H1 (cell line): ENCODE data around the gene PYGB. TPM values are rescaled to one million over a fixed set of nuclear protein-coding genes. Genes with fewer than 3 reads are reported as not detected.

Experiments used
- CTCF ChIA-PET: fragments of 300-600 bp; sonication (Branson Sonifier 250); formaldehyde crosslinking; loops from one replicate; lab custom pipeline; 2021; ENCODE audit not compliant: partially characterized antibody; lab: Charles Lee
- POLR2A ChIA-PET: fragments of 300-600 bp; sonication (Branson Sonifier 250); formaldehyde crosslinking; loops from one replicate; lab custom pipeline; 2021; ENCODE audit warnings: inconsistent platforms; ENCODE audit not compliant: partially characterized antibody; lab: Charles Lee
- DNase-seq, 2 experiments: peaks; one replicate each; pipeline versions ENCODE4 v3.0.0 to v3.0.0-alpha.2; 2010 to 2022; ENCODE audit warnings: low spot score in 2 of 2, low read depth in 1 of 2, mixed read lengths in 1 of 2
- FAIRE-seq: peaks from 2 replicates; lab custom pipeline; 2011; peaks lifted over from hg19 to GRCh38; lab: Jason Lieb, UNC
- H2AFZ ChIP-seq: 2 replicates; pipeline ENCODE4 v1.8.1; 2012; ENCODE audit warnings: low read length, inconsistent platforms
- H2AK5ac ChIP-seq: 2 replicates; pipeline ENCODE4 v1.6.1; 2013; ENCODE audit warnings: low read depth, low read length
- H2BK120ac ChIP-seq: replicated peaks from 2 replicates; pipeline ENCODE3; 2013; ENCODE audit warnings: low read depth, low read length, inconsistent platforms
- H2BK12ac ChIP-seq: 2 replicates; pipeline ENCODE4 v1.6.1; 2013; ENCODE audit warnings: low read depth, low read length
- H2BK15ac ChIP-seq: 2 replicates; pipeline ENCODE4 v1.6.1; 2013; ENCODE audit warnings: low read length
- H2BK20ac ChIP-seq: 2 replicates; pipeline ENCODE4 v1.6.1; 2013; ENCODE audit warnings: low read length
- H2BK5ac ChIP-seq: 2 replicates; pipeline ENCODE4 v1.6.1; 2013; ENCODE audit warnings: low read depth, low read length
- H3K14ac ChIP-seq: 2 replicates; pipeline ENCODE4 v1.6.1; 2013; ENCODE audit warnings: inconsistent platforms; ENCODE audit not compliant: insufficient read length
- H3K18ac ChIP-seq: 2 replicates; pipeline ENCODE4 v1.6.1; 2013; ENCODE audit warnings: low read length; ENCODE audit errors: extremely low read depth
- H3K23ac ChIP-seq: 2 replicates; pipeline ENCODE4 v1.6.1; 2013; ENCODE audit warnings: inconsistent platforms; ENCODE audit not compliant: insufficient read length
- H3K23me2 ChIP-seq: 2 replicates; pipeline ENCODE4 v1.6.1; 2013; ENCODE audit warnings: low read depth, low read length
- H3K27ac ChIP-seq: 2 replicates; pipeline ENCODE4 v1.6.1; 2011; ENCODE audit warnings: low read depth, low read length, inconsistent platforms
- H3K27me3 ChIP-seq, 4 experiments: replicated peaks in 1 of 4; 1 replicate in 1 of 4; 2 replicates in 3 of 4; pipeline versions ENCODE4 v1.6.1 to v1.8.1; 2011 to 2013; ENCODE audit warnings: low read length in 3 of 4, mild to moderate bottlenecking in 3 of 4, inconsistent platforms in 2 of 4, mixed read lengths in 2 of 4, moderate library complexity in 1 of 4; ENCODE audit not compliant: control insufficient read depth in 3 of 4, insufficient read depth in 3 of 4; ENCODE audit errors: extremely low read depth in 1 of 4
- H3K36me3 ChIP-seq, 4 experiments: 2 replicates each; pipeline versions ENCODE4 v1.6.1 to v1.8.1; 2011 to 2013; ENCODE audit warnings: mild to moderate bottlenecking in 4 of 4, low read length in 3 of 4, moderate library complexity in 2 of 4, control low read depth in 1 of 4, inconsistent platforms in 1 of 4; ENCODE audit not compliant: insufficient read depth in 4 of 4, control insufficient read depth in 2 of 4
- H3K4ac ChIP-seq: replicated peaks from 2 replicates; pipeline ENCODE3; 2013; ENCODE audit warnings: low read length, low read depth, mixed read lengths, inconsistent platforms; ENCODE audit not compliant: insufficient read length
- H3K4me1 ChIP-seq, 4 experiments: replicated peaks in 1 of 4; 1 replicate in 1 of 4; 2 replicates in 3 of 4; pipeline versions ENCODE4 v1.6.1 to v1.8.1; 2011 to 2013; ENCODE audit warnings: low read length in 3 of 4, inconsistent platforms in 2 of 4, mixed read lengths in 1 of 4; ENCODE audit not compliant: insufficient read depth in 4 of 4, control insufficient read depth in 3 of 4
- H3K4me2 ChIP-seq, 2 experiments: 2 replicates each; pipeline versions ENCODE4 v1.6.1 to v1.8.1; 2011 to 2013; ENCODE audit warnings: low read depth in 2 of 2, low read length in 2 of 2, control low read depth in 1 of 2, inconsistent platforms in 1 of 2, mild to moderate bottlenecking in 1 of 2; ENCODE audit not compliant: insufficient read depth in 1 of 2
- H3K4me3 ChIP-seq, 4 experiments: fragments of 200-600, 300-600 bp in 1 of 4; sonication (generic), shearing (Covaris generic), sonication (Bioruptor Twin) in 1 of 4; 2 replicates each; pipeline versions ENCODE4 v1.5.1 to v1.8.1; 2011 to 2016; ENCODE audit warnings: low read length in 4 of 4, low read depth in 3 of 4, control low read depth in 2 of 4, inconsistent platforms in 2 of 4, mild to moderate bottlenecking in 2 of 4, mixed read lengths in 1 of 4, moderate library complexity in 1 of 4; ENCODE audit not compliant: insufficient read depth in 2 of 4; ENCODE audit errors: extremely low read depth in 1 of 4
- H3K56ac ChIP-seq: replicated peaks from 2 replicates; pipeline ENCODE3; 2013; ENCODE audit warnings: low read depth, mild to moderate bottlenecking, mixed read lengths, low read length, inconsistent platforms; ENCODE audit not compliant: insufficient read length
- H3K79me1 ChIP-seq: 2 replicates; pipeline ENCODE4 v1.6.1; 2013; ENCODE audit warnings: low read depth, low read length, control low read depth
- H3K79me2 ChIP-seq, 2 experiments: 2 replicates each; pipeline versions ENCODE4 v1.6.1 to v1.8.1; 2012 to 2013; ENCODE audit warnings: low read length in 2 of 2, mild to moderate bottlenecking in 2 of 2, inconsistent platforms in 1 of 2; ENCODE audit not compliant: insufficient read depth in 2 of 2, control insufficient read depth in 1 of 2
- H3K9ac ChIP-seq, 4 experiments: replicated peaks in 1 of 4; 1 replicate in 1 of 4; 2 replicates in 3 of 4; pipeline versions ENCODE4 v1.6.1 to v1.8.1; 2011 to 2013; ENCODE audit warnings: low read depth in 3 of 4, low read length in 3 of 4, control low read depth in 2 of 4, mild to moderate bottlenecking in 2 of 4, moderate library complexity in 2 of 4, inconsistent platforms in 1 of 4; ENCODE audit errors: extremely low read depth in 1 of 4
- H3K9me3 ChIP-seq, 2 experiments: 2 replicates each; pipeline versions ENCODE4 v1.6.1 to v1.8.1; 2012 to 2013; ENCODE audit warnings: mild to moderate bottlenecking in 2 of 2, moderate library complexity in 2 of 2, control low read depth in 1 of 2, inconsistent platforms in 1 of 2, low read depth in 1 of 2, low read length in 1 of 2, mixed read lengths in 1 of 2; ENCODE audit not compliant: insufficient read depth in 2 of 2
- H4K20me1 ChIP-seq, 2 experiments: replicated peaks in 1 of 2; 2 replicates each; pipeline versions ENCODE3 to v1.8.1; 2011 to 2013; ENCODE audit warnings: inconsistent platforms in 2 of 2, low read length in 2 of 2, mild to moderate bottlenecking in 1 of 2; ENCODE audit not compliant: insufficient read depth in 2 of 2, control insufficient read depth in 1 of 2
- H4K5ac ChIP-seq: 2 replicates; pipeline ENCODE4 v1.6.1; 2013; ENCODE audit warnings: low read length, low read depth, mixed read lengths, inconsistent platforms; ENCODE audit not compliant: insufficient read length
- H4K8ac ChIP-seq: 2 replicates; pipeline ENCODE4 v1.8.0; 2013; ENCODE audit warnings: mild to moderate bottlenecking, moderate library complexity, low read length, inconsistent platforms; ENCODE audit not compliant: insufficient read depth; ENCODE audit errors: extremely low read depth
- H4K91ac ChIP-seq: replicated peaks from 2 replicates; pipeline ENCODE3; 2013; ENCODE audit warnings: low read length, mixed read lengths, inconsistent platforms; ENCODE audit not compliant: insufficient read length
- BACH1 ChIP-seq: IDR thresholded peaks from 2 replicates; pipeline ENCODE4 v1.6.1; 2012; ENCODE audit warnings: low read length, improper control_type of control experiment
- MAFK ChIP-seq: IDR thresholded peaks from 2 replicates; pipeline ENCODE4 v1.6.1; 2012; ENCODE audit warnings: low read depth, mild to moderate bottlenecking, improper control_type of control experiment, low read length
- WGBS, 2 experiments: shearing (Covaris generic) in 1 of 2; methylation state at CpG; one replicate each; pipeline versions ENCODE4 v1.1.6 to v1.1.7; 2013 to 2015; ENCODE audit warnings: low lambda C conversion rate in 2 of 2, mixed read lengths in 2 of 2, inconsistent platforms in 1 of 2, low coverage in 1 of 2, missing lambda C conversion rate in 1 of 2; ENCODE audit not compliant: insufficient replicate concordance in 2 of 2, insufficient coverage in 1 of 2, insufficient read length in 1 of 2; ENCODE audit errors: extremely low coverage in 1 of 2, missing lambda C conversion rate in 1 of 2; 5-methylcytosine and 5-hydroxymethylcytosine counted together
- polyA plus RNA-seq, 7 experiments: library from polyadenylated mRNA; depleted of rRNA in 3 of 7; stranded (reverse) in 5 of 7; unstranded in 2 of 7; fragments of >200 nt in 5 of 7; fragments of 200-250 nt in 2 of 7; gene quantifications; 1 replicate in 5 of 7; 2 replicates in 1 of 7; 4 replicates in 1 of 7; pipeline versions ENCODE4 v1.2.1 to v1.2.3, GENCODE V29; 2011 to 2013; ENCODE audit warnings: missing spikeins in 2 of 7, mixed read lengths in 2 of 7
- total RNA-seq: library from RNA; stranded (reverse); fragmentation: NEBNext Ultra II Directional; extraction: Animal tissue kit (Norgen Biotek cat#: 25700); gene quantifications from 2 replicates; pipeline ENCODE4 v1.2.1, GENCODE V29; 2021

The PYGB gene
- total and polyA plus RNA-seq, 2 of the 8 experiments (the other 6 are each of a cell fraction or from before 2014, with no cell fraction given), result 26.6 to 56.0 TPM

GRCh38 chr20:25345721-25346120, 97.8 kb downstream of the PYGB start:
- peaks cover 3 to 6% of the 10 kb centered on the region in 2 experiments for H4K20me1 ChIP-seq
- CTCF ChIA-PET, result interaction anchor here (1.3 to 2.5 kb wide), 4 partner anchors 8 to 54 kb away, joined by 3 to 14 read pairs (median 6); no protein-coding TSS in a partner anchor
- H4K91ac ChIP-seq, result no peak overlapping the region
- no peaks in the 10 kb centered on the region for H3K27me3 ChIP-seq
- H3K4ac ChIP-seq, result no peak overlapping the region
- peaks cover 8% of the 10 kb centered on the region for H3K79me1 ChIP-seq
- no peak overlapping the region for H2AK5ac ChIP-seq
- H3K27ac ChIP-seq, result no peak overlapping the region
- H2BK15ac ChIP-seq, result no peak overlapping the region
- H2BK12ac ChIP-seq, result no peak overlapping the region
- H3K9ac ChIP-seq, result no peak overlapping the region
- peaks cover 0 to 4% (median under 1%) of the 10 kb centered on the region in 4 experiments; a peak in 1 of 7 replicates for H3K4me1 ChIP-seq
- H2AFZ ChIP-seq, result no peak overlapping the region
- H3K4me3 ChIP-seq, result no peak overlapping the region
- no peak overlapping the region for H4K8ac ChIP-seq
- H3K4me2 ChIP-seq, result no peak overlapping the region
- no peaks in the 10 kb centered on the region for H3K36me3 ChIP-seq
- no peak overlapping the region for H2BK5ac ChIP-seq
- POLR2A ChIA-PET, result no interaction called here
- H3K79me2 ChIP-seq, result peaks cover 0 to 82% of the 10 kb centered on the region in 2 experiments; a peak in 2 of 4 replicates
- no peak overlapping the region for H3K14ac ChIP-seq
- no peak overlapping the region for H2BK20ac ChIP-seq
- TF ChIP-seq BACH1 (no peak), MAFK (no peak)
- 93% methylated on average over 1 of the region's 1 CpG; no CpG with 5 or more reads in 1 of the 2 experiments for WGBS, 2 experiments
- no peak overlapping the region for H3K18ac ChIP-seq
- H4K5ac ChIP-seq, result no peak overlapping the region
- FAIRE-seq, result no peak
- no peak overlapping the region for H3K56ac ChIP-seq
- no peak overlapping the region for H3K23ac ChIP-seq
- no peak for DNase-seq
- no peaks in the 10 kb centered on the region for H3K9me3 ChIP-seq
- H3K23me2 ChIP-seq, result no peaks in the 10 kb centered on the region
- H2BK120ac ChIP-seq, result no peak overlapping the region
